DMS153 treated with DMSO at 0.1 percent for 48 hours (cell line): ENCODE data around the gene CAPN5.

Source experiments
- DNase-seq: peaks from one replicate; lab custom pipeline; 2025; ENCODE audit not compliant: unreplicated experiment; lab: John Stamatoyannopoulos, UW

Gene CAPN5

DNA sequence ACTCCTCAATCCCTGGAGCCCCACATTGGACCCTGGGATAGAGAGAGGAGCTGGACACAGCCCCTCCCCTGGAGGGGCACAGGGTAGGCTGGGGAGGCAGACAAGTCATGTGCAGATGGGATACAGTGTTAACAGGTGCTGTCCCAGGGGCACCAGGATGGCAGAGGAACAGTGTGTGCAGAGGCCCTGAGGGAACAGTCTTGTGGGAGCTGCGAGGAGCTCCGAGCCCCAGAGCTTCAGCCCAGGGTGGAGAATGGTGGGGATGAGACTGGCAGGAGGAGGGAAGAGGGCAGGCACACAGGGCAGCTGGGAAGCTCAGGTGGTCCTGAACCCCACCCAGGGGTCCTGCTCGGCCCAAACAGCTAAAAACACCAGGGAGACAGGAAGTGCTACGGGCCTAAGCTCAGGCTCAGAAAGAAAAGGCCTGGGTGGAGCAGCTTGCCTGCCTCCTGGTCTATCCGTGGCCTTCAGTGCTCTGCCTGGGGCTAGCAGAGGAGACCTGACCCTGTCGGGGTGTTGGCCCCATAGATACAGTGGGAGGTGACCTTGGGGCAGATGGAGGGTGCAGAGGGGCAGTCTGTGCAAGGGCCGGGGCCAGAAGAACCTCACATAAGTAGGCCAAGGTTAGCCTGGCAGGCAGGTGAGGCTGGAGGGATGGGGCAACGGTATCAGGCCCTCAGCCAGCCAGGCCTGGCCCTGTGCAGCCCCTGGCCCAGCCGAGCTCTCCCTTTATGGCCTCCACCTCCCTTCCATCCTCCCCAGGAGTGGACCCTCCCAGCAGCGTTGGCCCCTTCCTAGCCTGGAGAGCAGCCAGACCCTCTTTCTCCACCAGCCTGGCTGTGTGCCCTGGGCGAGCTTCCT, 15.4 kb downstream of the CAPN5 start:
- DNase-seq = no peak

DNA sequence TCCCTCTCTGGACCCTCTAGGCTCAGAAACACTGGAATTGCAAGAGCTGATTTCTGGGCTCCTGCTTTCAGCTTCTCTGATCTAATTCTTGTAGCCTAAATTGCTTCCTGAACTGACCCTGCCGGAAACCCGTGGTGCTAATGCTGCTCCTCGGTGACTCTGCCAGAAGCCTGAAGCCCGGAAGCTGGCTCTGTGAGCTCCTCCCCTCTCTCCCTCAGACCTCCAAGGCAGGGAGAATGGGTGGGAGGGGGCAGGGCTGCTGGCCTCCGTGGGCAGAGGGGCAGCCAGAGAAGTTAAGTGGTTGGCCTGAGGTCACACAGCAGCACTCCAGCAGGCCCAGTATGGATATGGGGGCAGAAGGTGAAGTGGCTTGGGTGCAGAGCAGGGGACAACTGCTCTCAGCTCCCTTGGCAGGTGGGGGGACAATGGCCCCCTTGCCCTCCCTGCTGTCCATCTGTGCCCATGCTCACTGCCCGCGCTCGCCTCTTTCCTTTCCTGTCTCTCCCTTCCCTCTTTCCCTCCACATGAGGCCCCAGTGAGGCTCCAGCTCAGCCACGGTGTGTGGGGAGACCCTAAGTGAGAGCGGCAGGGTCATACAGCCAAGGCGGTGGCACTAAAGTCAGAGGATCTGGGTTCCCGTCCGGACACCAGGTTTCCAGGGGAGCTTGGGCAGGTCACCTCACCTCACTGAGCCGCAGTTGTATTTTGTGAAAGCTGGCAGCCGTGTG, 16.2 kb downstream of the CAPN5 start:
- DNase-seq = no peak

DNA sequence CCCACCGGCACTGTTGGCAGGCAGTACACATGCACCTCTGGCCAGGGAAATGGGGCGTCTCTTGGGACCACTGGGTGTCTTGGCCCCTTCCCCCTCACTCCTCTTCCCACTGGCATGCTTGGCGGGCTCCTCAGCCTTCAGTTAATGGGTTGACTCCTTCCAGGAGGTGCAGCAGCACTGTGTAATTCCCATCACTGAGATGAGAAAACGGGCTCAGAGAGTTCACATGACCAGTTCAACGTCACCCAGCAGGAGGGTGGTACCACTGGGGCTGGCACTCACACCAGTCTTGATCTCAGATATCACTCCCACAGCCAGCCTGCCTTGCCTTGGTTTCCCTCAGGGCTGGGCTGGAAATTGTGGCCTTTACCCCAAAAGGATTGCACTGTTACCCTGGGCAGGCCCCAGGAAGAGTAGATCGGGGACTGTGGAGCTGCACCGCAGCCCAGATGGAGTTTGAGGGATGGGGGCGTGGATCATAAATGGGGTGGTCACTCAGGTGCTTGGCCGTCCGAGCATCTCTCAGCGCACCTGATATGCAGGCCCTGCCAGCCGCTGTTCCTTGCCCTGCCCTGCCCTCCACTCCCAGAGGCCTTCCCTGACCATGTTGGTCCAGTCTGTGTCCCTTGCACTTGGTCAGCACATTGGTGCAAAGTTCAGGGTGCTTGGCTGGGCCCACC, 16.9 kb downstream of the CAPN5 start:
- DNase-seq = no peak

- no peak for DNase-seq
Observed at GRCh38 chr11:77084581-77085191, 17.9 kb downstream of the CAPN5 start.

- DNase-seq = no peak
Observed at GRCh38 chr11:77085652-77086051, 18.9 kb downstream of the CAPN5 start.

GRCh38 chr11:77086521-77087472, 20.0 kb downstream of the CAPN5 start:
- no peak for DNase-seq

GRCh38 chr11:77087723-77088225, 21.0 kb downstream of the CAPN5 start:
- DNase-seq = no peak

GRCh38 chr11:77088236-77089003, 21.6 kb downstream of the CAPN5 start:
- no peak for DNase-seq

DNA sequence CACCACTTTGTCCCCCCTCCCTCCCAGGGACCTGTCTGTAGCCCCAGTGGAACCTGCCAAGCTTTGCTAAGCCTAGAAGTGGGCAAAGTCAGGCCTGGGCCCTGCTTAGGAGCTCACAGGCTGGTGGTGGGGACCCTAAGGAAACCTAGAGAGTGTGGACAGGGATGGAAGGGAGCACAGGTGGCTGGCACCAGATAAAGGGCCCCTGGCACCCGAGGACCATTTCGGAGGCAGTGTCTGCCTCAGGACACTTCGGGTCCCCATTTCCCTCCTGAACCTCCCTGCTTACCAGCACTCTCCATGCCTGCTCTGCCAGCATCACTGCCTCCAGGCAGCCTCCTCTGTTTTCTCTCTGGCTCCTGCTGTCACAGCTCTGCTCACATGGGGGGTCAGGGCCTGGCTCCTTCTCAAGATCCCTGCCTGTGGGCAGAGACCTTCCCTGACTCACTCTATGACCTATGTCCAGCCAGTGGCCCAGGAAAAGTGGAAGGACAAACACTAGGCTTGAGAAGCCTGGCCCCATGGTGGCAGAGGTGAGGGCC, 22.3 kb downstream of the CAPN5 start:
- DNase-seq = no peak

GRCh38 chr11:77090046-77090372, 23.2 kb downstream of the CAPN5 start:
- no peak for DNase-seq

- no peak for DNase-seq
Observed at GRCh38 chr11:77090373-77091111, 23.8 kb downstream of the CAPN5 start.

- DNase-seq = peak; percentile 76
Observed at GRCh38 chr11:77091146-77091940, 24.6 kb downstream of the CAPN5 start.

- no peak for DNase-seq
Observed at GRCh38 chr11:77092382-77092781, 25.6 kb downstream of the CAPN5 start.

- no peak for DNase-seq
Observed at GRCh38 chr11:77093056-77093891, 26.5 kb downstream of the CAPN5 start.

DNA sequence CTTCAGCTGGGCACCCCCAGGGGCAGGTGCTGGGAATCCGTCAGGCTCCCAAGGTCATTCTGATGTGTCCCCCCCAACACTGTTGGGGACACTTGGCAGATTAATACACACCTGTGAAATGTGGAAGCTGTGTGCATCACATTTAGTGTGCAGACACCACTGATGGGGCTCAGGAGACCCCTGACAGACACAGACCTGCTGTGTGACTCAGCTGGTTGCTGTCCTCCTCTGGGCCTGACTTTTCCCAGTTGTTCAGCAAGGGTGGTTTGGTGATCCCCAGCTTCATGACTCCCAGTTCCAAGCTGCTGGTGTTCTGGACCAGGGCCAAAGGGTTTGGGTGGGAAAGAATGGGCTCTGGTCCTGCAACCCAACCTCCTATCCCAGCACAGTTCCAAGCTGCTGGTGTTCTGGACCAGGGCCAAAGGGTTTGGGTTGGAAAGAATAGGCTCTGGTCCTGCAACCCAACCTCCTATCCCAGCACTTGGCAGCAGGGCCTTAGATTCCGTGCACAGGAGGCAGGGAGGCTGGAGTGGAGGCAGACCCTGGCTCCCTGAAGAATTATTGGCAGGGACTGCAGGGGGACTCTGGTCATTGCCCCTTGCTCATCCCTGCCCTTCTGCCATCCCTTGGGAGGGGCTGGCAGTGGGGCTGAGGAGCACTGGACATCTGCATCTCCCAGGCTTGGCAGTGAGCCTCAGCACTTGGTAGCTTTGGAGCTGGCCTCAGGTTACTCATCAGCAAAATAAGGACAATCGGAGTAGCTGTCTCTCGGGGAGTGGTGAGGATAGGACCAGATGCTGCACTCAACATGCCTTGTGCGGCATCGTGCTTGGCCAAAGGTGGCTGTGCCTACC, 27.4 kb downstream of the CAPN5 start:
- no peak for DNase-seq

DNA sequence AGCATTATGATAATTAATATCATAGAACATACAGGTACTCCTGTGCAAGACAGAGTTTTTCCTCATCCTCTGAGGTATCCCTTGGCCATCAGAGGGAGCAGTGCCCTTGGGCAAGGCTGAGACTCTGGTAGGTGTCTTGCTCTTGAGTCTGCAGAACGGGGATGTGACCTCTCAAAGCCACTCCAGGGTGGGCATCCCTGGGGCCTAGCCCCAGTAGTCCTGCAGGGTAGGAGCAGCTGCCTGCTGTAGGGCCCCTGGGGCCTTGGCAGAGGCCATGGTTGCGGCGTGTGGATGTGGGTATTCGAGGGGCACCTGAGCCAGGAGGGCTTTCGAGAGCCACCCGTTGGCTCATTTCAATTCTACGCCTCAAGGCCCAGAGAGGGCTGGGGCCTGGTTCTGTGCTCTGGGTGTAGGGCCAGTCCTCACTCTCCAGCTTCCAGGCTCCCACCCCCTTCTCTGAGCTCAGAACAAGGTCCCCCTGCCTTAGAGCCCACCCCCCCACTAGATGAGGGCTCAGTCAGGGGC, 28.1 kb downstream of the CAPN5 start:
- no peak for DNase-seq
